Neural cell (in vitro differentiated cells): ENCODE measurements around the gene SPON1. TPM values are rescaled to one million over a fixed set of nuclear protein-coding genes. Genes with fewer than 3 reads are reported as not detected.

Source experiments
- H2AFZ ChIP-seq: fragments of 200-600, 300-800 bp; sonication (generic), shearing (Covaris generic); 2 replicates; pipeline ENCODE4 v1.6.0; 2014; ENCODE audit warnings: low read depth, mild to moderate bottlenecking, antibody characterized with exemption, low read length, moderate library complexity
- H3F3A ChIP-seq: fragments of 200-600 bp; shearing (Covaris generic); 2 replicates; pipeline ENCODE4 v1.6.1; 2016; ENCODE audit warnings: mild to moderate bottlenecking, moderate library complexity, mixed read lengths, antibody characterized with exemption, low read length; ENCODE audit not compliant: insufficient read depth, poor library complexity, severe bottlenecking
- H3K27ac ChIP-seq: fragments of 200-600, 300-800 bp; sonication (generic), shearing (Covaris generic); 2 replicates; pipeline ENCODE4 v1.5.1; 2014; ENCODE audit warnings: mild to moderate bottlenecking, low read length, moderate library complexity
- H3K27me3 ChIP-seq: fragments of 300-800, 200-600 bp; sonication (generic), shearing (Covaris generic); 2 replicates; pipeline ENCODE4 v1.6.0; 2014; ENCODE audit warnings: mild to moderate bottlenecking, low read depth, low read length, moderate library complexity; ENCODE audit not compliant: insufficient read depth
- H3K36me3 ChIP-seq: fragments of 300-800, 200-600 bp; sonication (generic), shearing (Covaris generic); 2 replicates; pipeline ENCODE4 v1.5.1; 2014; ENCODE audit warnings: mild to moderate bottlenecking, antibody characterized with exemption, low read length, moderate library complexity; ENCODE audit not compliant: insufficient read depth
- H3K4me2 ChIP-seq: fragments of 300-800, 200-600 bp; sonication (generic), shearing (Covaris generic); 2 replicates; pipeline ENCODE4 v1.6.0; 2014; ENCODE audit warnings: mild to moderate bottlenecking, low read length
- H3K4me3 ChIP-seq: fragments of 300-800, 200-600 bp; sonication (generic), shearing (Covaris generic); 2 replicates; pipeline ENCODE4 v1.5.1; 2014; ENCODE audit warnings: mild to moderate bottlenecking, low read length, moderate library complexity
- H3K79me2 ChIP-seq: fragments of 200-600 bp; shearing (Covaris generic); replicated peaks from 2 replicates; pipeline ENCODE4 v1.6.0; 2014; ENCODE audit warnings: mild to moderate bottlenecking, low read length, moderate library complexity; ENCODE audit not compliant: insufficient read depth
- H3K9ac ChIP-seq: fragments of 300-800, 200-600 bp; sonication (generic), shearing (Covaris generic); 2 replicates; pipeline ENCODE4 v1.6.1; 2016; ENCODE audit warnings: mild to moderate bottlenecking, low read length, mixed read lengths
- H3K9me2 ChIP-seq: fragments of 200-600 bp; shearing (Covaris generic); 2 replicates; pipeline ENCODE4 v1.6.1; 2016; ENCODE audit warnings: mild to moderate bottlenecking, low read length, mixed read lengths; ENCODE audit not compliant: insufficient read depth
- H3K9me3 ChIP-seq: fragments of 200-600, 300-800 bp; sonication (generic), shearing (Covaris generic); 2 replicates; pipeline ENCODE4 v1.6.1; 2016; ENCODE audit warnings: mild to moderate bottlenecking, mixed run types, low read length, moderate library complexity, mixed read lengths
- H4K20me1 ChIP-seq: fragments of 200-600 bp; shearing (Covaris generic); 2 replicates; pipeline ENCODE4 v1.6.1; 2016; ENCODE audit warnings: mild to moderate bottlenecking, mixed run types; ENCODE audit not compliant: insufficient read depth
- CTCF ChIP-seq: fragments of 450-650 bp; IDR thresholded peaks from 2 replicates; pipeline ENCODE4 v1.5.1; 2014; ENCODE audit warnings: antibody characterized with exemption, mild to moderate bottlenecking, moderate library complexity; ENCODE audit not compliant: poor library complexity, severe bottlenecking
- EP300 ChIP-seq: fragments of 450-650 bp; conservative IDR thresholded peaks from 2 replicates; pipeline ENCODE4 v1.6.1; 2014; ENCODE audit warnings: antibody characterized with exemption, mild to moderate bottlenecking, moderate library complexity; ENCODE audit not compliant: poor library complexity, severe bottlenecking
- EZH2 ChIP-seq: fragments of 200-600, 300-800 bp; shearing (Covaris generic), sonication (generic); IDR thresholded peaks from 2 replicates; pipeline ENCODE4 v1.6.1; 2014; ENCODE audit warnings: antibody characterized with exemption, low read length, borderline replicate concordance, mild to moderate bottlenecking; ENCODE audit not compliant: insufficient read depth, poor library complexity, severe bottlenecking
- MXI1 ChIP-seq: fragments of 450-650 bp; conservative IDR thresholded peaks from 2 replicates; pipeline ENCODE4 v1.6.1; 2014; ENCODE audit warnings: antibody characterized with exemption, mild to moderate bottlenecking; ENCODE audit not compliant: poor library complexity, severe bottlenecking
- POLR2AphosphoS5 ChIP-seq: IDR thresholded peaks from 2 replicates; pipeline ENCODE4 v1.6.1; 2012
- RAD21 ChIP-seq: fragments of 450-650 bp; conservative IDR thresholded peaks from 2 replicates; pipeline ENCODE4 v1.6.1; 2014; ENCODE audit warnings: antibody characterized with exemption, mild to moderate bottlenecking, moderate library complexity
- REST ChIP-seq: IDR thresholded peaks from 2 replicates; pipeline ENCODE4 v1.6.1; 2012; ENCODE audit warnings: borderline replicate concordance
- SMC3 ChIP-seq: fragments of 450-650 bp; conservative IDR thresholded peaks from 2 replicates; pipeline ENCODE4 v1.6.1; 2014; ENCODE audit warnings: antibody characterized with exemption, mild to moderate bottlenecking, moderate library complexity; ENCODE audit not compliant: poor library complexity
- TAF1 ChIP-seq: IDR thresholded peaks from 2 replicates; pipeline ENCODE4 v1.6.1; 2012; ENCODE audit warnings: low read depth
- polyA plus RNA-seq: library from polyadenylated mRNA; depleted of rRNA; stranded (reverse); fragments of >200 nt; gene quantifications from 2 replicates; pipeline ENCODE4 v1.2.3, GENCODE V29; 2014

Gene SPON1
- polyA plus RNA-seq, 1 donor from 2014 or later: 0.66 TPM

- H3F3A ChIP-seq: no peaks in the 10 kb centered on the region
- no peak overlapping the region for H3K27ac ChIP-seq
- H3K36me3 ChIP-seq: no peaks in the 10 kb centered on the region
Measured at GRCh38 chr11:14114786-14115185, 152.3 kb downstream of the SPON1 start.

GRCh38 chr11:14117632-14118031 lies 155.1 kb downstream of the SPON1 start:
- Histone ChIP-seq H3K9me3 (no peaks in the 10 kb centered on the region), H3K9me2 (no peaks in the 10 kb centered on the region), H4K20me1 (no peaks in the 10 kb centered on the region), H3K36me3 (no peaks in the 10 kb centered on the region), H3F3A (no peaks in the 10 kb centered on the region), H3K79me2 (no peaks in the 10 kb centered on the region), H3K9ac (no peak overlapping the region), H3K27ac (no peak overlapping the region), H3K4me2 (no peak overlapping the region), H3K4me3 (no peak overlapping the region), H3K27me3 (no peaks in the 10 kb centered on the region), H2AFZ (no peak overlapping the region)
- TF ChIP-seq RAD21: no peak
- no peak for TF ChIP-seq MXI1
- TF ChIP-seq CTCF: no peak
- no peak for TF ChIP-seq REST
- TF ChIP-seq TAF1: no peak

More at GRCh38 chr11:14114786-14115185, 152.3 kb downstream of the SPON1 start:
- H3K9ac ChIP-seq: no peak overlapping the region
- H3K27me3 ChIP-seq: no peaks in the 10 kb centered on the region
- H3K79me2 ChIP-seq: no peaks in the 10 kb centered on the region
- no peaks in the 10 kb centered on the region for H3K9me3 ChIP-seq
- no peak overlapping the region for H2AFZ ChIP-seq
- no peaks in the 10 kb centered on the region for H3K9me2 ChIP-seq
- no peak overlapping the region for H3K4me2 ChIP-seq
- H3K4me3 ChIP-seq: no peak overlapping the region
- no peaks in the 10 kb centered on the region for H4K20me1 ChIP-seq
- TF ChIP-seq TAF1 (no peak), CTCF (no peak), EZH2 (no peak), EP300 (no peak), MXI1 (no peak), RAD21 (no peak), SMC3 (no peak), POLR2AphosphoS5 (no peak), REST (no peak)
